HFFc6 (cell line): ENCODE data around the gene PKP4. TPM values are rescaled to one million over a fixed set of nuclear protein-coding genes. Genes with fewer than 3 reads are reported as not detected.

Source experiments
- DNase-seq: peaks from one replicate; pipeline ENCODE4 v3.0.0-alpha.2; 2018
- H3K27ac Mint-ChIP-seq: 2 replicates; pipeline ENCODE4 v1.8.0; 2020; ENCODE audit warnings: mild to moderate bottlenecking, mixed read lengths
- H3K27me3 Mint-ChIP-seq: 2 replicates; pipeline ENCODE4 v1.8.0; 2021; ENCODE audit warnings: mild to moderate bottlenecking, moderate library complexity, mixed read lengths; ENCODE audit not compliant: insufficient read depth
- H3K36me3 Mint-ChIP-seq: 2 replicates; pipeline ENCODE4 v1.8.0; 2021; ENCODE audit warnings: low read depth, mixed read lengths
- H3K4me1 Mint-ChIP-seq: 2 replicates; pipeline ENCODE4 v1.8.0; 2020; ENCODE audit warnings: low read depth, mixed read lengths
- H3K4me3 Mint-ChIP-seq: 2 replicates; pipeline ENCODE4 v1.8.0; 2020; ENCODE audit warnings: mild to moderate bottlenecking, moderate library complexity, mixed read lengths
- H3K9me3 Mint-ChIP-seq: 2 replicates; pipeline ENCODE4 v1.8.0; 2020; ENCODE audit warnings: mild to moderate bottlenecking, mixed read lengths
- CTCF ChIP-seq: fragments of 200-600 bp; sonication (generic); IDR thresholded peaks from 2 replicates; pipeline ENCODE4 v1.5.0; 2021; ENCODE audit warnings: antibody characterized with exemption, mild to moderate bottlenecking
- total RNA-seq, 6 experiments: library from RNA; stranded (reverse); fragmentation: NEBNext Ultra II Directional; extraction: Animal tissue kit (Norgen Biotek cat#: 25700); gene quantifications; 2 replicates in 1 of 6; 3 replicates in 5 of 6; pipeline ENCODE4 v1.2.3, GENCODE V29; 2021

The PKP4 gene
- total RNA-seq, 6 experiments from 2014 or later, result 35.9 to 48.9 (median 43.5) TPM

GRCh38 chr2:158656492-158657229 lies 199.9 kb downstream of the PKP4 start:
- H3K36me3 Mint-ChIP-seq, result peaks cover 17% of the 10 kb centered on the region
- peaks cover 9% of the 10 kb centered on the region for H3K4me1 Mint-ChIP-seq
- no peak overlapping the region for H3K4me3 Mint-ChIP-seq
- H3K9me3 Mint-ChIP-seq, result no peaks in the 10 kb centered on the region
- no peak for TF ChIP-seq CTCF
- 0 out of 2 replicates have a peak overlapping the region, but pooled peaks have one; percentile 16 for H3K27ac Mint-ChIP-seq
- no peak for DNase-seq
- H3K27me3 Mint-ChIP-seq, result no peaks in the 10 kb centered on the region; the same call in 1 of the 2 replicates

DNA sequence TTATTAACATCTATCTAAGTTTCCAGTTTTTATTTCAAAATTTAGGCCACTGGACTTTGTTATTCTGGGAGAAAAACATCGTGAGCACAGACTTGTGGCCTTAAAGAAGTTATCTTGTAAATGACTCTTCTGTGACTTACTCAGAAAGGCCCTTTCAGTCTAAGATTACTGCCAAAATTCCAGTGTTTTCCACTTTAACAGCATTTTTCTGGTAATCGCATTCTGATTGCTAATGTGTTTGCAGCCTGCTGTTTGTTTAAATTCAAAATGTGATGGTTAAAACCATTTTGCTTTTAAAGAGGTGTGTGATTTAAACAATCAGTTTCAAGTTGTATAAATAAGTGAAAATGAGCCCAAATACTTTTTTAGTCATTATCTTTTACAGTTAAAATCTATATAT lies 201.6 kb downstream of the PKP4 start:
- peaks cover 9% of the 10 kb centered on the region for H3K4me1 Mint-ChIP-seq
- no peak for DNase-seq
- H3K4me3 Mint-ChIP-seq, result no peak overlapping the region

DNA sequence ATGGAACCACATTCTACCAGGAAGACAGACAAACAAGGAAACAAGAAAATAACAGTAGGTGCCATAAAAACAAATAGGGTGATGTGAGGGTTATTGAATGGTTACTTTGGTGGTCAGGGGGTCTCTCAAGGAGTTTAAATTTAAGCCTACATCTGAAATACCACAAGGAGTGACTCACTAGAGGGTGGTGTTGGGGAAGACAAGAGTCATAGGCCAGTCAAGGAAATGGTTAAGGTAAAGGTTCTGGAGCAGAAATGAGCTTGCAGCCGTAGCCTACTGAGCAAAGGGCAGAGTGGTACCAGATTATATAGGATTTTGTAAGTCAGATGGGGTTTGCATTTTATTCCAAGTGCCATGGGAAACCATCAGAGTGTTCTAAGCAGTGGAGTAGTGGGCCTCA lies 202.7 kb downstream of the PKP4 start:
- Mint-ChIP-seq H3K4me1 (peaks cover 9% of the 10 kb centered on the region), H3K27ac (no peak overlapping the region; the same call in 1 of the 2 replicates), H3K27me3 (no peaks in the 10 kb centered on the region), H3K9me3 (no peaks in the 10 kb centered on the region), H3K36me3 (peaks cover 16% of the 10 kb centered on the region), H3K4me3 (no peak overlapping the region)
- no peak for DNase-seq
- TF ChIP-seq CTCF, result no peak; the same call in 1 of the 2 replicates

More for the DNA sequence above, 201.6 kb downstream of the PKP4 start:
- Mint-ChIP-seq H3K27ac (no peak overlapping the region), H3K9me3 (no peaks in the 10 kb centered on the region), H3K36me3 (peaks cover 16% of the 10 kb centered on the region), H3K27me3 (no peaks in the 10 kb centered on the region; the same call in 1 of the 2 replicates)
- no peak for TF ChIP-seq CTCF

DNA sequence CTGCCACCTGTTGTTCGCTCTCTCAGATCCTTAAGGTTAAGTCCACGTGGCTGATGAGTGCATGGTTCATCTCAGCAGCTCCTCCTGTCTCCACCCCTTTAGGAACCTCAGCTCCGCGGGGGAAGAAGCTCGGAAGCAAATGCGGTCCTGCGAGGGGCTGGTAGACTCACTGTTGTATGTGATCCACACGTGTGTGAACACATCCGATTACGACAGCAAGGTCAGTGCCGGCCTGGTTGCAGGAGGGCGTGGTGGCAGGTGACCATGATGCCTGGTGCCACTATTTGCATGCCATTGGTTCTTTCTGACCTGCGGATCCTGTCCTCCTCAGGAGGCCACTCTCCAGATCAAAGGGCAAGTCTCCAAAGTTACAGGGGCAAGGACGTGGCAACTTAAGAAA lies 204.5 kb downstream of the PKP4 start:
- Mint-ChIP-seq H3K4me3 (no peak overlapping the region), H3K9me3 (no peaks in the 10 kb centered on the region), H3K27me3 (no peaks in the 10 kb centered on the region), H3K36me3 (peaks cover 16% of the 10 kb centered on the region), H3K4me1 (peaks cover 9% of the 10 kb centered on the region), H3K27ac (no peak overlapping the region)
- no peak for DNase-seq
- TF ChIP-seq CTCF, result no peak

- no peak for DNase-seq
- H3K4me1 Mint-ChIP-seq, result peaks cover 9% of the 10 kb centered on the region
- no peaks in the 10 kb centered on the region for H3K9me3 Mint-ChIP-seq
- no peak overlapping the region for H3K4me3 Mint-ChIP-seq
- no peak overlapping the region for H3K27ac Mint-ChIP-seq
- no peaks in the 10 kb centered on the region for H3K27me3 Mint-ChIP-seq
- peaks cover 16% of the 10 kb centered on the region for H3K36me3 Mint-ChIP-seq
- no peak for TF ChIP-seq CTCF
Observed at GRCh38 chr2:158662421-158662820, 205.7 kb downstream of the PKP4 start.
